Keratinocyte (primary cell): ENCODE measurements around the gene MORF4L1.

Source experiments
- CTCF ChIP-seq, 3 experiments: IDR thresholded peaks in 1 of 3; conservative IDR thresholded peaks in 1 of 3; optimal IDR thresholded peaks in 1 of 3; 2 replicates in 2 of 3; 3 replicates in 1 of 3; pipeline versions ENCODE3 to v1.5.1; 2011; ENCODE audit warnings: low read length in 3 of 3, mild to moderate bottlenecking in 3 of 3, moderate library complexity in 2 of 3, control low read depth in 1 of 3, inconsistent platforms in 1 of 3; ENCODE audit not compliant: insufficient read depth in 2 of 3; ENCODE audit errors: extremely low read depth in 1 of 3
- EZH2 ChIP-seq: IDR thresholded peaks from one replicate; pipeline ENCODE4 v1.6.1; 2012; ENCODE audit warnings: inconsistent platforms, mild to moderate bottlenecking, low read length, moderate library complexity

GRCh38 chr15:78933187-78933822 lies 60.6 kb downstream of the MORF4L1 start:
- TF ChIP-seq CTCF (optimal IDR thresholded peaks at IDR 0.05 in 1 of 3, IDR thresholded peaks at IDR 0.05 in 1 of 3, conservative IDR thresholded peaks at IDR 0.05 in 1 of 3; ENCODE audit: extremely low read depth in 1 of 3, insufficient read depth in 2 of 3, low read length in 3 of 3) (no peak), EZH2 (no peak)
